Effector memory CD4-positive, alpha-beta T cell (primary cell): ENCODE measurements around the gene HOXC10.

Experiments used
- DNase-seq, 3 donors: peaks; one replicate each; pipeline ENCODE4 v3.0.0-alpha.2; 2020
- H3K27ac ChIP-seq: 2 replicates; pipeline ENCODE4 v1.7.0; 2013; ENCODE audit warnings: mild to moderate bottlenecking, low read length, moderate library complexity; ENCODE audit not compliant: insufficient read depth, poor library complexity, severe bottlenecking
- H3K27me3 ChIP-seq: replicated peaks from 2 replicates; pipeline ENCODE4 v1.7.0; 2013; ENCODE audit warnings: mild to moderate bottlenecking, low read length; ENCODE audit not compliant: insufficient read depth, control insufficient read depth, poor library complexity, severe bottlenecking
- H3K36me3 ChIP-seq: 2 replicates; pipeline ENCODE4 v1.7.0; 2013; ENCODE audit warnings: mild to moderate bottlenecking, low read length, moderate library complexity; ENCODE audit not compliant: control insufficient read depth, insufficient read depth
- H3K4me1 ChIP-seq: 2 replicates; pipeline ENCODE4 v1.7.0; 2013; ENCODE audit warnings: low read length, mild to moderate bottlenecking; ENCODE audit not compliant: control insufficient read depth, insufficient read depth, poor library complexity, severe bottlenecking
- H3K4me3 ChIP-seq: 2 replicates; pipeline ENCODE4 v1.7.0; 2013; ENCODE audit warnings: low read length, low read depth, mild to moderate bottlenecking; ENCODE audit not compliant: insufficient read depth, poor library complexity, severe bottlenecking
- H3K9me3 ChIP-seq: 2 replicates; pipeline ENCODE4 v1.7.0; 2013; ENCODE audit warnings: mild to moderate bottlenecking, low read length, moderate library complexity; ENCODE audit not compliant: control insufficient read depth

HOXC10 gene

DNA sequence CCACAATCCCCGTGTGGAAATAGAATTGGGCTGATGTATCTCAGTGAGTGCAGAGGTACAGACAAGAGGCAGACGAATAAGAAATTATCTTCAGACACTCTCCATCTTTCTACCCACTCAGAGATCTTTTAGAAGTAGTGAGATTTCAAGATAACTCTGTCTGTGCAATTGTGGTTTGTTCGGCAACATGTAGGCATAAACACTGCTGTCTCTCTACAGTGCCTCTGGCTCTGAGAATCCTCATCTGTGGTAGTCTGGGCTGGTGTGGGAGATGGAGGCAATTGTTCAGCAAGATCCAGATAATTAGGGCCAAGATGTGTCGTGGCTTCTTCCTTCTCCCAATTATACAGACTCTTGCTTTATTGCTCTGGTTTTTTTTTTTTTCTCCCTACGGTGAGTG, 43.2 kb upstream of the HOXC10 start:
- Histone ChIP-seq H3K9me3 (no peaks in the 10 kb centered on the region), H3K27ac (no peak overlapping the region), H3K4me1 (no peaks in the 10 kb centered on the region), H3K4me3 (no peak overlapping the region), H3K27me3 (peaks cover 82% of the 10 kb centered on the region), H3K36me3 (no peaks in the 10 kb centered on the region)
- DNase-seq, result no peak

DNA sequence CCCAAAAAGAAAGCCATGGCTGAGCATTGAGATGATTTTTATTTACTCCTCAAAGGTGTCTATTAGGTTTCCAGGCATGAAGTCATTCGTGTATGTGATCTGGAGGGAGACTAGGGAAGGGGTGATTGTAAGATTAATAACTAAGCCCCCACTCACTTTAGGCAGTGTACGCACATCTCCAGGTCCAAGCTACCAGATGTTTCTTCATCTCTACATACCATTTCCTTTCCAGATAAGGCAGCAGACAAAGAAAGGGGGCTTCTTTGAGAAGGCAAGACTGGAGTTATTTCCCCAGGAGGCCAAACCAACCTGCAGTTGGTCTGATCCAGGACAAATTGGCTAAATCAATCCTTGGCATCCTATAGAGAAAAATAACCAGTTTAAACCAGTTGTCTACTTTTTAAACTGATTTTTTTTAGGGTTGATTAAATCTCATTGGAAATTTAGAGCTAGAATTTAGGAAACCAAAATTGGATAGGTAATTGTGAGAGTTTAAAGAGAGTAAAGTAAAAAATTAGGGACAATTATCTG, 42.4 kb upstream of the HOXC10 start:
- Histone ChIP-seq H3K4me1 (no peaks in the 10 kb centered on the region), H3K27ac (no peak overlapping the region), H3K9me3 (no peaks in the 10 kb centered on the region), H3K4me3 (no peak overlapping the region), H3K27me3 (peaks cover 82% of the 10 kb centered on the region), H3K36me3 (no peaks in the 10 kb centered on the region)
- no peak for DNase-seq

DNA sequence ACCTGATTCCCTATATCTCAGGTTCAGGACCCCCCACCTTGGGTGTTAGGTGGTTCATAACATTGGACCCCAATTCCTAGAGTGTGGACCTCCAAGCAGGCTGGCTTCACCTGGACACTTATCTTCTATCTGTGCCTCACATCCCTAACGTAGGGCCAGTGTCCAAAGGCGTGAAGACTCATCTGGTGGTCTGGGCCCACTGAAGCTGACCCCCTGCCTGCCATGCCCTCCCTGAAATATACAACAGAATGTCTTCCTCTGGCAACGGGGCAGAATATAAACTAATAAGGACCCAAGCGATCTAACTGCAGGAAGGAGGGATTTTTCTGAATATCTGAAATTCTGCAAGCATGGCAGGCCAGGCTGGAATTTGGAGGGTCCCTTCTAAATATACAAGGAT, 40.7 kb upstream of the HOXC10 start:
- no peak for DNase-seq
- Histone ChIP-seq H3K4me3 (no peak overlapping the region), H3K27ac (no peak overlapping the region), H3K4me1 (no peaks in the 10 kb centered on the region), H3K27me3 (peaks cover 83% of the 10 kb centered on the region), H3K9me3 (no peaks in the 10 kb centered on the region), H3K36me3 (no peaks in the 10 kb centered on the region)

DNA sequence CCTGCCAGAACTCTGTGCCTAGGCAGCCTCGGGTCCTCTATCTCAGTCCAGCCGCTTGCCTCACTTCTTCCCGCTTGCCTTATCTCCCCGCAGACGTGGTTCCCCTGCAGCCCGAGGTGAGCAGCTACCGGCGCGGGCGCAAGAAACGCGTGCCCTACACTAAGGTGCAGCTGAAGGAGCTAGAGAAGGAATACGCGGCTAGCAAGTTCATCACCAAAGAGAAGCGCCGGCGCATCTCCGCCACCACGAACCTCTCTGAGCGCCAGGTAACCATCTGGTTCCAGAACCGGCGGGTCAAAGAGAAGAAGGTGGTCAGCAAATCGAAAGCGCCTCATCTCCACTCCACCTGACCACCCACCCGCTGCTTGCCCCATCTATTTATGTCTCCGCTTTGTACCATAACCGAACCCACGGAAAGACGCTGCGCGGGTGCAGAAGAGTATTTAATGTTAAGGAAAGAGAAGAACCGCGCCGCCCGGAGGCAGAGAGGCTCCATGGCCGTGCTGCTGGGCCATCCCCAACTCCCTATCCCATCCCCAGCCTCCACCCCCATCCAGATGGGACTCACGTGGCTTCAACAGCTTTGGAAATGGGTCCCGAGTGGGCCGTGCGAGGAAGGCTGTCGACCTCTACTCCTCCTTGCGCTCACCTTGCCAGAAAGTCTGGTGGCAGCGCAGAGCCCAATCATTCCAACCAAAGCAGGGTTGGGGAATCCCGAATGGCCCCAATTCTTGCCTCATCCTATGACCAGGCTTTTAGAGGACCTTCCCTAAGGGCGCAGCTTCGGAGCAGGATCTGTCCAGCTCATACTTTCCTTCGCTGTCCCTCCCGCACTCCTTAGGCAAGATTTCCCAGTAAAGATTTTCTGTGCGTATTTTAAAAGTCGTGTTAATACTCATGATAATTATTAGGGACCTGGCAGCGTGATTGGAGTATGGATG, 39.8 kb upstream of the HOXC10 start:
- no peak overlapping the region for H3K4me3 ChIP-seq
- H3K27ac ChIP-seq, result no peak overlapping the region
- no peak for DNase-seq
- H3K4me1 ChIP-seq, result no peaks in the 10 kb centered on the region
- no peaks in the 10 kb centered on the region for H3K36me3 ChIP-seq
- H3K9me3 ChIP-seq, result no peaks in the 10 kb centered on the region
- peaks cover 83% of the 10 kb centered on the region for H3K27me3 ChIP-seq

DNA sequence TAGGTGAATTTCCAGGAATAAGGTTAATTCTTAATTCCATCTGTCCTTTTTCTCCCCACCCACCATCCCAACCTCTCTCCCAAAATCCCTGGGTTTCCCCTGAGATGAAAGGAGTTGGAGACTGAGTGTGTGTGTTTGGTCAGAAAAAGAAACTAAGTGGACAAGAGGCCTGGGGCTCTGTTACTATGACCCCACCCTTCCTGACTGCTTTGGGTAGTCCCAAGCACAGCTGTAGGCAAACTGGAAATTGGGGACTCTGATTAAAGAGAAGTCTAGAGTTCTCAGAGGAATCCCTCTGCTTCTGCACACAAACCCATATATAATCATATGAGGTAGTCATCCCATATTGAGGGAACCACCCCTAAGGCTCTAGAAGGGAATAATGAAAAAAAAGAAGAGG, 37.2 kb upstream of the HOXC10 start:
- no peaks in the 10 kb centered on the region for H3K9me3 ChIP-seq
- H3K4me3 ChIP-seq, result no peak overlapping the region
- peaks cover 95% of the 10 kb centered on the region for H3K27me3 ChIP-seq

DNA sequence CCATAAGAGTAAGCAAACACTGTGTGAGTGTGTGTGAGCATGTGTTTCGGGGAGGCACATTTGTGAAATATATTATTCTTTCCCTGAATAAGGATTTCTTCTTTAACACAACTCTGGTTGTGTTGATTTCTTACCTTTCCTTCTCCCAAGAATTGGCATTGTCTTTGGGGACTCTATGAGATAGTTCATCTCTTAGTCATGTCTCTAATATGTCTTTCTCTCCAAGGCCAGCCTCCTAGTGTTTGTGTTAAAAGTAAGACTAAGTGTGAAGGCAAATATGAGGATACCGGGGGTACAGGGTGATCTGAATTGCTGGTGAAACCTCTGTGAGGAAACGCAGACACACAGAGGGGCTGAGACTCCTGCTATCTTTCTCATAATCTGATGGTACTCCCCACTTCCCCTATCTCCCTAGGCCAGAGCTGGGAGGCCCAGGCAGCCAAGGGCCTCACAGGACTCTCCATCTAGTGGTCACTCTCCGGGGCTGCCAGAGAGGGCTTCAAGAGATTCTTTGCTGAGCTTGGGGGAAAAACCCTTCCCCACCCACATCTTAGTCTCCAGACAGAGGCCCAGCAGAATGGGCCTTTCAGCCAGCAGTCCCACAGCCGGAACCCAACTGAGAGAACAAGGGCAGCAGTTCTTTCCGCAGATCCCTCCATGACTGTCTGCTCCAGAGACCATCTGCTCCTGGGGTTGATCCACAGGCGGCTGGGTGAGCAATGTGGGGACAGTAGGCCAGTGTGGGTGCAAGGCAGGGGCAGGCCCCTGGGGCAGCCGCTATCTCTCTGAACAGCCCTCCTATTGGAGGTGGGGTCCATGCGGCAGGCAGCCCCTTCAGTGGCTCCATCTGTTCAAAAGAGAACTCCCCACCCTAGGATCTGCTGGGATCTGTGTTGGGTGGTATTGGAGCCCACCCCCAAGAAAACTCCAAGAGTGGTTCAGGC, 36.0 kb upstream of the HOXC10 start:
- H3K27ac ChIP-seq, result no peak overlapping the region
- DNase-seq, result no peak
- H3K4me1 ChIP-seq, result peaks cover 6% of the 10 kb centered on the region
- H3K27me3 ChIP-seq, result peaks cover 95% of the 10 kb centered on the region
- no peak overlapping the region for H3K4me3 ChIP-seq
- H3K9me3 ChIP-seq, result peaks cover 3% of the 10 kb centered on the region
- H3K36me3 ChIP-seq, result no peaks in the 10 kb centered on the region

More for the DNA sequence above, 37.2 kb upstream of the HOXC10 start:
- H3K36me3 ChIP-seq, result no peaks in the 10 kb centered on the region
- no peak overlapping the region for H3K27ac ChIP-seq
- DNase-seq, result no peak
- peaks cover 2% of the 10 kb centered on the region for H3K4me1 ChIP-seq

DNA sequence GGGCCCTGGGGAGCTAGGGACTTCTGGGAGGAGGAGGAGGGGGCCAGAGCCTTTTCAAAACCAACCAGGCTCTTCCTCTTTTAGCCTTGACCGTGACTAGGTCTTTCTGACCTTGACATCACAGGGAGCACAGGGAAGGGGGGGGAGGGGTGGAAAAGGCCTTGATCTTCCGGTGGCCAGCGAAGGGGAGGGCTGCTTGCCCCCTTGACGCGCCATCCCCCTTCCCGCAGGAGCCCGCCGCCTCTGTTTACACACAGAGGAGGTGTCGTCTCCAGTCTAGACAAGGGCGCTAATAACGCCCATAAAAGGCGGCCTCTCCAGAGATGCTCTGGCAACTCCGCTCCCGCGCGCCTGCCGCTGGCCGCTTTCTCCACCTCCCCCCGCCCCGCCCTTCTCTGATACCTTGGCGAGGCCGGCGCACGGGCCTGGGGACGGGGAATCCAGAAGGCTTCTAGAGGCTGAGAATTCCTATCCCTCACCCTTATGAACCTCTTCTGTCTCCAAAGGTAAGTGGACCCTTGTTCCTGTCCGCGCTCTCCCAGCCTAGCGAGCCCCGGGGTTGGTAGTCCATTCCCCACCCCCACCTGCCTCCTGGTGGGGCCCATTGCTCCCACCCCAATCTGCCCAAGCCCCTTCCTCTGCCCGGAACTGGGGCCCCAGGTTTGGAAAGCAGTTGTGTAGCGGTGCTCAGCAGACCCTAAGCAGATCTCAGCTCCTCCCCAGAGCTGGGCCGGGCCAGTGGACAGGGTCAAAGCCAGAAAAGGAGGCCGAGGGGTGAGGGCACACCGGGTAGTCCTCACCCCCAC, 35.1 kb upstream of the HOXC10 start:
- Histone ChIP-seq H3K9me3 (peaks cover 3% of the 10 kb centered on the region), H3K4me1 (peaks cover 6% of the 10 kb centered on the region)

DNA sequence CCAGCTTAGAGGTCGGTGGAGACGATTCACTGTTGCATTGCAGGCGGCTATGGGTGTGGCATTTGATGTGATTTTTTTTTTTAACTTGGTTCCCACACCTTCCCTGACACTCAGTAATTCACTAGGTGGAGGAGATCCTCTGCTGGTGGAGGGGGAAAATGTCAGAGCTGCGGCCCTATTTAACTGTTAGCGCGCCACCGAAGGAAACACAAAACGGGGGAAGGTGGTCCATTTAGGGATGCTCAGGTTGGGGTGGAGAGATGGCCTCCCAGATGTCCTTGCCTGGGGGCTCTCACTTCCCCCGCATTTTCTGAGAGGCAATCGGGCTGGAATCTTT, 34.5 kb upstream of the HOXC10 start:
- peaks cover 95% of the 10 kb centered on the region for H3K27me3 ChIP-seq
- no peak overlapping the region for H3K4me3 ChIP-seq
- H3K4me1 ChIP-seq, result peaks cover 6% of the 10 kb centered on the region
- H3K9me3 ChIP-seq, result peaks cover 3% of the 10 kb centered on the region
- H3K36me3 ChIP-seq, result no peaks in the 10 kb centered on the region
- H3K27ac ChIP-seq, result no peak overlapping the region
- DNase-seq, result no peak

More for the DNA sequence above, 35.1 kb upstream of the HOXC10 start:
- no peak overlapping the region for H3K4me3 ChIP-seq
- no peaks in the 10 kb centered on the region for H3K36me3 ChIP-seq
- DNase-seq, result no peak
- peaks cover 95% of the 10 kb centered on the region for H3K27me3 ChIP-seq
- H3K27ac ChIP-seq, result no peak overlapping the region

DNA sequence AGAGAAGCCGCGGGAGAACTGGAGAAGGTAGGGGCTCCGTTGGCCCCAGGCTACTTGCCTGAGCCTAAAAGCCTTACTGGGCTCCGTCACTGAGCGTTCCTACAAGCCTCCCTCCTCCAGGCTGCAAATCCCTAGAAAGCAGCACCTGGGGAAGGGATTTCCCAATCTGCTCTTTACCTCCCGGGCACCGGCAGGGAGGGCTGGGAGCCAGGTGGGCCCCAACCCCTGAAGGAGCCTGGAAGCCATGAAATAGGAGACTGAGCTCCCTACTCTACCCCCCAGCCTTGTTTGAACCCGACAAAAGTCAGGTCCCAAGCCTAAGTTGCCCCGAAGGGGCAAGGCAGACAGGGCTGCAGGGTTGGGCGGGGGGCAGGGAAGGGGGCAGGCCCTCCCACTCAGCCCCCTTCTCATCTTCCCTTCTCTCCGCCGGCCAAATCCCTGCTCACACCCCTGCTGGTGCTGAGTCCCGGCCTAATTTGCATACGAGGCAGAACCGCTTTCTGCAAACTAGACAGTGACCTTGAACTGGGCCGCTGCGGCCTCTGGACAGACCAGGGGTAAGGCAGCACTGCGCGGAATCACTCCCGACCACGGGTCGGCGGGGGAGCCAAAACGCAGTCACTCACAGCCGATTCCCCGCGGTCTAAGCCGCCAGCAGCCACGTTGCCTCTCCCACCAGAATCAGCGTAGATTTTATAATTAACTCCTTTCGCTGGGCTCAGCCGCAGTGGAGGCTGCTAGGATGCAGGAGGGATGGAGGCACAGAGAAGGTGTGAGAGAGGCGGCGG, 34.0 kb upstream of the HOXC10 start:
- Histone ChIP-seq H3K4me1 (peaks cover 6% of the 10 kb centered on the region), H3K27me3 (peaks cover 96% of the 10 kb centered on the region), H3K9me3 (peaks cover 3% of the 10 kb centered on the region), H3K4me3 (no peak overlapping the region), H3K36me3 (no peaks in the 10 kb centered on the region), H3K27ac (no peak overlapping the region)
- DNase-seq, result no peak
